ENCODE results near the gene FOXL2NB.

The FOXL2NB gene

GRCh38 chr3:138946663-138947494 is at the start of gene FOXL2NB, which contains the start of gene FOXL2:
Gene FOXL2NB (plus strand): TSS chr3:138947217. CDS start chr3:138947365, 148 bp downstream.
Gene FOXL2 (minus strand): TSS chr3:138947137. CDS start chr3:138946722, 415 bp downstream.
- Histone ChIP-seq H4K20me1 (ENCODE audit: control insufficient read depth, insufficient read depth, low read depth, low read length) (no peaks in the 10 kb centered on the region), H3K4me1 (ENCODE audit: control insufficient read depth, low read length) (peaks cover 6% of the 10 kb centered on the region; the same call in 1 of the 2 replicates)

DNA sequence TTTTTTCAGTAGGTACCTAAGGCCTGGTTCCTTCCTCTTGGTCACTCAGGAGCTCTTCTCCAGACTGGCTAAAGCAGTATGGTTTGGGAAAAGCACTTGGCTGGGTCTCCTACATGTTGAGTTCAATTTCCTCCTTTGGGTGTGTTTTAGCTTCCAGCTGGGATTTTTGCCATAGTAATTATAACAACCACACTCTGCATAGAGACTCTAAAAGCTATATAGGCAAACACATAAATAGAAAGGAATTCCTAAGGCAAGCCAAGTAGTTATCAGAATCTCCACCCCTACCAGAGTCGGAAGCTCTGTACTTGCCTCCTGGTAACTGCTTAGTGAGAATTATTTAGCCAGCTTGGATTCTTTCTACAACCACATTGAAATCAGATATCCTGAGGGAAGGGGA is 48.7 kb upstream of the FOXL2NB start:
- H3K4me2 ChIP-seq (ENCODE audit: low read length), result no peak overlapping the region
- H3K27me3 ChIP-seq (ENCODE audit: control insufficient read depth, low read length), result no peaks in the 10 kb centered on the region
- no peak overlapping the region for H3K27ac ChIP-seq (ENCODE audit: low read depth, low read length)

More at GRCh38 chr3:138946663-138947494, at the start of gene FOXL2NB, which contains the start of gene FOXL2:
- TF ChIP-seq CTCF (IDR thresholded peaks at IDR 0.05; ENCODE audit: low read depth, low read length, poor library complexity, severe bottlenecking) (no peak), EZH2phosphoT487 (IDR thresholded peaks at IDR 0.05; ENCODE audit: borderline replicate concordance, low read length) (no peak)
- Histone ChIP-seq H3K27ac (ENCODE audit: low read depth, low read length) (no peak within 1 kb of the TSS), H3K4me2 (ENCODE audit: low read length) (peak within 1 kb of the TSS; percentile 36), H3K36me3 (ENCODE audit: control insufficient read depth, low read length) (no peaks in the 10 kb centered on the region), H3K9me3 (ENCODE audit: control insufficient read depth, insufficient read depth, low read length) (no peaks in the 10 kb centered on the region), H3K9me2 (replicated peaks; ENCODE audit: control insufficient read depth, low read length) (no peaks in the 10 kb centered on the region), H3K4me3 (ENCODE audit: low read length) (0 out of 2 replicates have a peak within 1 kb of the TSS, but pooled peaks have one; percentile 7), H3K79me2 (ENCODE audit: control insufficient read depth, low read length) (no peaks in the 10 kb centered on the region), H3F3A (ENCODE audit: control insufficient read depth, insufficient read depth) (no peaks in the 10 kb centered on the region), H3K27me3 (ENCODE audit: control insufficient read depth, low read length) (peaks cover 71% of the 10 kb centered on the region)

GRCh38 chr3:138898708-138899107 is 48.3 kb upstream of the FOXL2NB start:
- Histone ChIP-seq H3K27ac (ENCODE audit: low read depth, low read length) (no peak overlapping the region), H3K79me2 (ENCODE audit: control insufficient read depth, low read length) (no peaks in the 10 kb centered on the region), H3K9me2 (replicated peaks; ENCODE audit: control insufficient read depth, low read length) (no peaks in the 10 kb centered on the region), H3K36me3 (ENCODE audit: control insufficient read depth, low read length) (no peaks in the 10 kb centered on the region), H3K4me1 (ENCODE audit: control insufficient read depth, low read length) (no peaks in the 10 kb centered on the region), H4K20me1 (ENCODE audit: control insufficient read depth, insufficient read depth, low read depth, low read length) (no peaks in the 10 kb centered on the region), H3K4me3 (ENCODE audit: low read length) (no peak overlapping the region), H3F3A (ENCODE audit: control insufficient read depth, insufficient read depth) (no peaks in the 10 kb centered on the region), H3K27me3 (ENCODE audit: control insufficient read depth, low read length) (no peaks in the 10 kb centered on the region), H3K9me3 (ENCODE audit: control insufficient read depth, insufficient read depth, low read length) (no peaks in the 10 kb centered on the region), H3K4me2 (ENCODE audit: low read length) (no peak overlapping the region)
- TF ChIP-seq EZH2phosphoT487 (IDR thresholded peaks at IDR 0.05; ENCODE audit: borderline replicate concordance, low read length), result no peak
- no peak for TF ChIP-seq CTCF (IDR thresholded peaks at IDR 0.05; ENCODE audit: low read depth, low read length, poor library complexity, severe bottlenecking)

More for the DNA sequence above, 48.7 kb upstream of the FOXL2NB start:
- Histone ChIP-seq H4K20me1 (ENCODE audit: control insufficient read depth, insufficient read depth, low read depth, low read length) (no peaks in the 10 kb centered on the region), H3K79me2 (ENCODE audit: control insufficient read depth, low read length) (no peaks in the 10 kb centered on the region), H3K9me3 (ENCODE audit: control insufficient read depth, insufficient read depth, low read length) (no peaks in the 10 kb centered on the region), H3K36me3 (ENCODE audit: control insufficient read depth, low read length) (no peaks in the 10 kb centered on the region), H3K4me3 (ENCODE audit: low read length) (no peak overlapping the region), H3K4me1 (ENCODE audit: control insufficient read depth, low read length) (no peaks in the 10 kb centered on the region), H3K9me2 (replicated peaks; ENCODE audit: control insufficient read depth, low read length) (no peaks in the 10 kb centered on the region), H3F3A (ENCODE audit: control insufficient read depth, insufficient read depth) (no peaks in the 10 kb centered on the region)
- TF ChIP-seq CTCF (IDR thresholded peaks at IDR 0.05; ENCODE audit: low read depth, low read length, poor library complexity, severe bottlenecking) (no peak), EZH2phosphoT487 (IDR thresholded peaks at IDR 0.05; ENCODE audit: borderline replicate concordance, low read length) (no peak)
